ENCODE measurements around the gene OMG. TPM values are rescaled to one million over a fixed set of nuclear protein-coding genes. Genes with fewer than 3 reads are reported as not detected.

Gene OMG
- total and polyA plus RNA-seq, 2 donors (not counting 1 experiment from before 2014, with no cell fraction given): 0.39 to 1.7 TPM

- CTCF ChIA-PET: interaction anchor here (1.0 to 3.1 kb wide), 2 partner anchors 8 to 52 kb away, joined by 3 to 22 read pairs; no protein-coding TSS in a partner anchor
- Histone ChIP-seq H2AFZ (ENCODE audit: insufficient read depth, low read depth, low read length, poor library complexity, severe bottlenecking) (peak within 1 kb of the TSS; percentile 40), H3K4me2 (replicated peaks; ENCODE audit: low read depth, low read length, poor library complexity, severe bottlenecking) (peak within 1 kb of the TSS; percentile 79), H3K27me3 (replicated peaks in 1 of 4; ENCODE audit: control extremely low read depth in 1 of 4, control insufficient read depth in 3 of 4, insufficient read depth in 4 of 4, low read length in 3 of 4) (no peaks in the 10 kb centered on the region), H3K4me3 (ENCODE audit: control extremely low read depth in 1 of 5, extremely low read depth in 1 of 5, insufficient read depth in 1 of 5, low read depth in 2 of 5, low read length in 4 of 5) (peak within 1 kb of the TSS; percentile 40 to 98 (median 69)), H3K4me1 (ENCODE audit: control insufficient read depth in 2 of 2, insufficient read depth in 2 of 2, low read length in 2 of 2) (peaks cover 19 to 32% of the 10 kb centered on the region in 2 donors), H4K20me1 (ENCODE audit: control insufficient read depth, insufficient read depth, low read length, poor library complexity, severe bottlenecking) (no peaks in the 10 kb centered on the region), H3K79me2 (ENCODE audit: control insufficient read depth, insufficient read depth, low read length) (peaks cover 49% of the 10 kb centered on the region), H3K36me3 (replicated peaks in 1 of 2; ENCODE audit: control extremely low read depth in 1 of 2, control insufficient read depth in 1 of 2, extremely low read depth in 1 of 2, insufficient read depth in 2 of 2, low read length in 1 of 2) (peaks cover 0 to 5% of the 10 kb centered on the region in 2 experiments), H3K9me3 (ENCODE audit: control extremely low read depth in 1 of 3, control insufficient read depth in 2 of 3, insufficient read depth in 1 of 3, low read length in 2 of 3) (no peaks in the 10 kb centered on the region), H3K9ac (ENCODE audit: low read length) (peak within 1 kb of the TSS; percentile 76), H3K27ac (ENCODE audit: low read length in 2 of 2) (peak within 1 kb of the TSS; percentile 40 to 91)
- DNase-seq (peak; percentile 81), ATAC-seq (ENCODE audit: low read depth) (peak; percentile 71)
- no CpG with 5 or more reads among the region's 3 CpGs for WGBS (ENCODE audit: insufficient coverage)
- peaks cover 37% of the 10 kb centered on the region for H3K4me1 Mint-ChIP-seq
- intact Hi-C loops (cut with micrococcal nuclease): loop anchor here (2.0 kb wide), 2 partner anchors 51 to 169 kb away; no protein-coding TSS in a partner anchor
- POLR2A ChIA-PET: interaction anchor here (1.0 to 1.1 kb wide), 2 partner anchors 11 to 13 kb away, joined by 6 read pairs; no protein-coding TSS in a partner anchor
- TF ChIP-seq EZH2 (IDR thresholded peaks at IDR 0.05; ENCODE audit: borderline replicate concordance, insufficient read depth, low read depth, low read length, poor library complexity, severe bottlenecking): no peak
- peak within 1 kb of the TSS; percentile 87 for H3K4me3 Mint-ChIP-seq
- H3K9me3 Mint-ChIP-seq (ENCODE audit: insufficient read depth): no peaks in the 10 kb centered on the region
- peak within 1 kb of the TSS; percentile 69 for H3K27ac Mint-ChIP-seq
- H3K27me3 Mint-ChIP-seq: no peaks in the 10 kb centered on the region
Observed at GRCh38 chr17:31321481-31321880, 24.4 kb upstream of the OMG start, which contains the start of gene EVI2A. Gene EVI2A (minus strand): TSS chr17:31321622. CDS start chr17:31319013, 2,609 bp downstream.

DNA sequence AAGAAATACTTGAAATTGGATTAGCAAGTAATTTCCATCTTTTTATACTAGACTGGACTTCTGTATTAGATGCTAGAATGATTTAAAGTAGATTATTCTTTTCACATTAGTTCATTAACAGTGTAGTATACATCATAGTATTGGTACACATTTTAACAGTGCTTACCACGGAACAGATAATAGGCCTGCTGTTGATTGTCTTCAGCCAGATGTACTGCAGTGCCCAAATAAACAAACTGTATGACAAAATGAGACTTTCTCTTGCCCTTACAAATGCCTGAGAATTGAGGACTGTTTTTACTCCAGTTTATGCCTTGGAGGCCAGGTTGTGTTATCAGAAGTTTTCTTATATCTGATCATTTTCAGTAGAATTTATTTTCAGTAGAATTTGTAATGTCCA, 23.8 kb upstream of the OMG start:
- H3K4me2 ChIP-seq (replicated peaks; ENCODE audit: low read depth, low read length, poor library complexity, severe bottlenecking): peak overlapping the region; percentile 79
- H3K9ac ChIP-seq (ENCODE audit: low read length): peak overlapping the region; percentile 76

More for the DNA sequence above, 23.8 kb upstream of the OMG start:
- peaks cover 0 to 5% of the 10 kb centered on the region in 2 experiments for H3K36me3 ChIP-seq (replicated peaks in 1 of 2; ENCODE audit: control extremely low read depth in 1 of 2, control insufficient read depth in 1 of 2, extremely low read depth in 1 of 2, insufficient read depth in 2 of 2, low read length in 1 of 2)
- Mint-ChIP-seq H3K4me1 (peaks cover 44% of the 10 kb centered on the region), H3K9me3 (ENCODE audit: insufficient read depth) (no peaks in the 10 kb centered on the region), H3K27ac (peak overlapping the region; percentile 69), H3K27me3 (no peaks in the 10 kb centered on the region), H3K4me3 (peak overlapping the region; percentile 87)
- peak overlapping the region; percentile 40 to 91 for H3K27ac ChIP-seq (ENCODE audit: low read length in 2 of 2)
- intact Hi-C loops (cut with micrococcal nuclease): loop anchor here (2.0 kb wide), 2 partner anchors 52 to 170 kb away; no protein-coding TSS in a partner anchor
- no peaks in the 10 kb centered on the region for H4K20me1 ChIP-seq (ENCODE audit: control insufficient read depth, insufficient read depth, low read length, poor library complexity, severe bottlenecking)
- H2AFZ ChIP-seq (ENCODE audit: insufficient read depth, low read depth, low read length, poor library complexity, severe bottlenecking): peak overlapping the region; percentile 39
- no peaks in the 10 kb centered on the region for H3K9me3 ChIP-seq (ENCODE audit: control extremely low read depth in 1 of 3, control insufficient read depth in 2 of 3, insufficient read depth in 1 of 3, low read length in 2 of 3)
- H3K27me3 ChIP-seq (replicated peaks in 1 of 4; ENCODE audit: control extremely low read depth in 1 of 4, control insufficient read depth in 3 of 4, insufficient read depth in 4 of 4, low read length in 3 of 4): no peaks in the 10 kb centered on the region
- peaks cover 25 to 39% of the 10 kb centered on the region in 2 donors for H3K4me1 ChIP-seq (ENCODE audit: control insufficient read depth in 2 of 2, insufficient read depth in 2 of 2, low read length in 2 of 2)
- ChIA-PET POLR2A (interaction anchor here (1.0 to 1.8 kb wide), 3 partner anchors 10 to 13 kb away, joined by 6 to 8 read pairs (median 6); no protein-coding TSS in a partner anchor), CTCF (interaction anchor here (1.0 to 3.1 kb wide), 4 partner anchors 8 to 106 kb away, joined by 3 to 22 read pairs (median 6); no protein-coding TSS in a partner anchor)
- ATAC-seq (ENCODE audit: low read depth) (no peak), DNase-seq (peak; percentile 14)
- no CpG with 5 or more reads among the region's 1 CpG for WGBS (ENCODE audit: insufficient coverage)
- H3K79me2 ChIP-seq (ENCODE audit: control insufficient read depth, insufficient read depth, low read length): peaks cover 56% of the 10 kb centered on the region
- peak overlapping the region; percentile 40 to 98 (median 69) for H3K4me3 ChIP-seq (ENCODE audit: control extremely low read depth in 1 of 5, extremely low read depth in 1 of 5, insufficient read depth in 1 of 5, low read depth in 2 of 5, low read length in 4 of 5)
- no peak for TF ChIP-seq EZH2 (IDR thresholded peaks at IDR 0.05; ENCODE audit: borderline replicate concordance, insufficient read depth, low read depth, low read length, poor library complexity, severe bottlenecking)
- TF ChIP-seq, protein P1, sequence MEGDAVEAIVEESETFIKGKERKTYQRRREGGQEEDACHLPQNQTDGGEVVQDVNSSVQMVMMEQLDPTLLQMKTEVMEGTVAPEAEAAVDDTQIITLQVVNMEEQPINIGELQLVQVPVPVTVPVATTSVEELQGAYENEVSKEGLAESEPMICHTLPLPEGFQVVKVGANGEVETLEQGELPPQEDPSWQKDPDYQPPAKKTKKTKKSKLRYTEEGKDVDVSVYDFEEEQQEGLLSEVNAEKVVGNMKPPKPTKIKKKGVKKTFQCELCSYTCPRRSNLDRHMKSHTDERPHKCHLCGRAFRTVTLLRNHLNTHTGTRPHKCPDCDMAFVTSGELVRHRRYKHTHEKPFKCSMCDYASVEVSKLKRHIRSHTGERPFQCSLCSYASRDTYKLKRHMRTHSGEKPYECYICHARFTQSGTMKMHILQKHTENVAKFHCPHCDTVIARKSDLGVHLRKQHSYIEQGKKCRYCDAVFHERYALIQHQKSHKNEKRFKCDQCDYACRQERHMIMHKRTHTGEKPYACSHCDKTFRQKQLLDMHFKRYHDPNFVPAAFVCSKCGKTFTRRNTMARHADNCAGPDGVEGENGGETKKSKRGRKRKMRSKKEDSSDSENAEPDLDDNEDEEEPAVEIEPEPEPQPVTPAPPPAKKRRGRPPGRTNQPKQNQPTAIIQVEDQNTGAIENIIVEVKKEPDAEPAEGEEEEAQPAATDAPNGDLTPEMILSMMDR (IDR thresholded peaks at IDR 0.05): no peak

All from B cell (primary cell).